Thyroid gland (tissue), 4 donors: ENCODE results near the gene PADI4.

ENCODE experiments used
- CTCF ChIP-seq, 6 experiments: fragments of 200-600 bp in 3 of 6; fragments of 450-650 bp in 3 of 6; sonication (generic) in 3 of 6; IDR thresholded peaks; one replicate each; pipeline ENCODE4 v1.5.1; 2016 to 2019; ENCODE audit warnings: antibody characterized with exemption in 6 of 6, mild to moderate bottlenecking in 2 of 6, inconsistent platforms in 1 of 6, moderate library complexity in 1 of 6
- POLR2A ChIP-seq, 2 donors: fragments of 450-650 bp; IDR thresholded peaks; one replicate each; pipeline ENCODE4 v1.6.1; 2017; ENCODE audit warnings: antibody characterized with exemption in 2 of 2, mild to moderate bottlenecking in 2 of 2, moderate library complexity in 1 of 2

GRCh38 chr1:17355898-17356297, 47.9 kb downstream of the PADI4 start:
- TF ChIP-seq CTCF (IDR thresholded peaks at IDR 0.05) (no peak), POLR2A (IDR thresholded peaks at IDR 0.05) (no peak)
